Measurements from ENCODE around the gene FRMPD1.
A peak's percentile ranks its signal among the peaks of the same experiment; 100 is the strongest.
"Not testable (repeated sequence)": the region's sequence is repeated elsewhere in the genome, so short reads cannot be mapped to it uniquely, and the experiment has no call there.

FRMPD1 gene

GRCh38 chr9:37751704-37752103 is 101.0 kb downstream of the FRMPD1 start:
- not testable (repeated sequence) for H3K27me3 ChIP-seq (ENCODE audit: control insufficient read depth in 3 of 3, insufficient read depth in 3 of 3, low read depth in 1 of 3, low read length in 3 of 3); H2AK5ac ChIP-seq (ENCODE audit: low read depth, low read length); H3K14ac ChIP-seq (ENCODE audit: low read length); H3K9ac ChIP-seq (ENCODE audit: low read depth, low read length, poor library complexity); DNase-seq (ENCODE audit: low spot score); H3K18ac ChIP-seq (ENCODE audit: low read length); H2BK120ac ChIP-seq (ENCODE audit: low read depth, low read length); H2AFZ ChIP-seq (ENCODE audit: low read length); H3K23ac ChIP-seq (ENCODE audit: low read depth, low read length, poor library complexity); H3K4ac ChIP-seq (ENCODE audit: low read length); H3K36me3 ChIP-seq (replicated peaks in 1 of 2; ENCODE audit: control insufficient read depth in 2 of 2, insufficient read depth in 2 of 2, low read length in 2 of 2); H2BK12ac ChIP-seq (ENCODE audit: low read length); H3K79me1 ChIP-seq (ENCODE audit: low read depth, low read length); H4K91ac ChIP-seq (ENCODE audit: low read depth, low read length, poor library complexity); H4K8ac ChIP-seq (ENCODE audit: low read depth, low read length); H3K4me2 ChIP-seq (ENCODE audit: insufficient read depth, low read length, poor library complexity, severe bottlenecking); H3K4me3 ChIP-seq (ENCODE audit: low read length in 2 of 2); H2BK5ac ChIP-seq (ENCODE audit: low read length); H2BK15ac ChIP-seq (ENCODE audit: low read length); H3K27ac ChIP-seq (replicated peaks; ENCODE audit: low read length); H3K9me3 ChIP-seq (replicated peaks in 1 of 2; ENCODE audit: control insufficient read depth in 2 of 2, insufficient read depth in 1 of 2, low read depth in 1 of 2, low read length in 2 of 2); H3K4me1 ChIP-seq (ENCODE audit: control insufficient read depth in 2 of 2, insufficient read depth in 1 of 2, low read depth in 1 of 2, low read length in 2 of 2)
- WGBS, 2 donors (ENCODE audit: extremely low coverage in 2 of 2, insufficient read length in 2 of 2, insufficient replicate concordance in 1 of 2) = no CpG with 5 or more reads among the region's 30 CpGs

GRCh38 chr9:37752112-37752511 is 101.4 kb downstream of the FRMPD1 start:
- H3K4ac ChIP-seq (ENCODE audit: low read length); H3K4me2 ChIP-seq (ENCODE audit: insufficient read depth, low read length, poor library complexity, severe bottlenecking); H3K18ac ChIP-seq (ENCODE audit: low read length); H3K14ac ChIP-seq (ENCODE audit: low read length); H3K27ac ChIP-seq (replicated peaks; ENCODE audit: low read length); H2AK5ac ChIP-seq (ENCODE audit: low read depth, low read length); H2BK5ac ChIP-seq (ENCODE audit: low read length); DNase-seq (ENCODE audit: low spot score); H3K9me3 ChIP-seq (replicated peaks in 1 of 2; ENCODE audit: control insufficient read depth in 2 of 2, insufficient read depth in 1 of 2, low read depth in 1 of 2, low read length in 2 of 2); H3K4me3 ChIP-seq (ENCODE audit: low read length in 2 of 2); H4K8ac ChIP-seq (ENCODE audit: low read depth, low read length); H2BK120ac ChIP-seq (ENCODE audit: low read depth, low read length); H3K36me3 ChIP-seq (replicated peaks in 1 of 2; ENCODE audit: control insufficient read depth in 2 of 2, insufficient read depth in 2 of 2, low read length in 2 of 2); H3K79me1 ChIP-seq (ENCODE audit: low read depth, low read length); H2BK15ac ChIP-seq (ENCODE audit: low read length); H2BK12ac ChIP-seq (ENCODE audit: low read length); H2AFZ ChIP-seq (ENCODE audit: low read length); H3K4me1 ChIP-seq (ENCODE audit: control insufficient read depth in 2 of 2, insufficient read depth in 1 of 2, low read depth in 1 of 2, low read length in 2 of 2); H3K27me3 ChIP-seq (ENCODE audit: control insufficient read depth in 3 of 3, insufficient read depth in 3 of 3, low read depth in 1 of 3, low read length in 3 of 3); H3K23ac ChIP-seq (ENCODE audit: low read depth, low read length, poor library complexity); H4K91ac ChIP-seq (ENCODE audit: low read depth, low read length, poor library complexity); H3K9ac ChIP-seq (ENCODE audit: low read depth, low read length, poor library complexity): not testable (repeated sequence)
- no CpG with 5 or more reads among the region's 13 CpGs for WGBS, 2 donors (ENCODE audit: extremely low coverage in 2 of 2, insufficient read length in 2 of 2, insufficient replicate concordance in 1 of 2)

- peak overlapping the region; percentile 87 for H3K4me2 ChIP-seq (ENCODE audit: insufficient read depth, low read length, poor library complexity, severe bottlenecking)
- H3K4me1 ChIP-seq (ENCODE audit: control insufficient read depth in 2 of 2, insufficient read depth in 1 of 2, low read depth in 1 of 2, low read length in 2 of 2) = peaks cover 2 to 4% of the 10 kb centered on the region in 2 donors
- H3K18ac ChIP-seq (ENCODE audit: low read length) = no peak overlapping the region
- H2AFZ ChIP-seq (ENCODE audit: low read length) = peak overlapping the region; percentile 96
- H3K9ac ChIP-seq (ENCODE audit: low read depth, low read length, poor library complexity) = no peak overlapping the region
- H4K8ac ChIP-seq (ENCODE audit: low read depth, low read length) = peak overlapping the region; percentile 20
- no peak overlapping the region for H3K23ac ChIP-seq (ENCODE audit: low read depth, low read length, poor library complexity)
- WGBS, 2 donors (ENCODE audit: extremely low coverage in 2 of 2, insufficient read length in 2 of 2, insufficient replicate concordance in 1 of 2) = no CpG with 5 or more reads among the region's 29 CpGs
- H4K91ac ChIP-seq (ENCODE audit: low read depth, low read length, poor library complexity) = no peak overlapping the region
- H3K79me1 ChIP-seq (ENCODE audit: low read depth, low read length) = no peaks in the 10 kb centered on the region
- no peaks in the 10 kb centered on the region for H3K9me3 ChIP-seq (replicated peaks in 1 of 2; ENCODE audit: control insufficient read depth in 2 of 2, insufficient read depth in 1 of 2, low read depth in 1 of 2, low read length in 2 of 2)
- peak overlapping the region in 1 of 2 donors; percentile 91 for H3K4me3 ChIP-seq (ENCODE audit: low read length in 2 of 2)
- H2AK5ac ChIP-seq (ENCODE audit: low read depth, low read length) = no peak overlapping the region
- no peak overlapping the region for H3K4ac ChIP-seq (ENCODE audit: low read length)
- peaks cover 0 to 5% (median 0%) of the 10 kb centered on the region in 3 experiments for H3K27me3 ChIP-seq (ENCODE audit: control insufficient read depth in 3 of 3, insufficient read depth in 3 of 3, low read depth in 1 of 3, low read length in 3 of 3)
- no peaks in the 10 kb centered on the region for H3K36me3 ChIP-seq (replicated peaks in 1 of 2; ENCODE audit: control insufficient read depth in 2 of 2, insufficient read depth in 2 of 2, low read length in 2 of 2)
- H3K14ac ChIP-seq (ENCODE audit: low read length) = no peak overlapping the region
- no peak for DNase-seq (ENCODE audit: low spot score)
- H3K27ac ChIP-seq (replicated peaks; ENCODE audit: low read length) = no peak overlapping the region
- no peak overlapping the region for H2BK12ac ChIP-seq (ENCODE audit: low read length)
- no peak overlapping the region for H2BK15ac ChIP-seq (ENCODE audit: low read length)
- H2BK5ac ChIP-seq (ENCODE audit: low read length) = no peak overlapping the region
- H2BK120ac ChIP-seq (ENCODE audit: low read depth, low read length) = no peak overlapping the region
Measured at GRCh38 chr9:37752642-37753488, 102.1 kb downstream of the FRMPD1 start.

- H3K36me3 ChIP-seq (replicated peaks in 1 of 2; ENCODE audit: control insufficient read depth in 2 of 2, insufficient read depth in 2 of 2, low read length in 2 of 2) = no peaks in the 10 kb centered on the region
- no peak within 1 kb of the TSS for H3K27ac ChIP-seq (replicated peaks; ENCODE audit: low read length)
- H2AFZ ChIP-seq (ENCODE audit: low read length) = peak within 1 kb of the TSS; percentile 96
- H4K8ac ChIP-seq (ENCODE audit: low read depth, low read length) = peak within 1 kb of the TSS; percentile 20
- H2AK5ac ChIP-seq (ENCODE audit: low read depth, low read length) = no peak within 1 kb of the TSS
- H3K4me2 ChIP-seq (ENCODE audit: insufficient read depth, low read length, poor library complexity, severe bottlenecking) = peak within 1 kb of the TSS; percentile 87
- peak within 1 kb of the TSS; percentile 43 for H3K23ac ChIP-seq (ENCODE audit: low read depth, low read length, poor library complexity)
- H3K9me3 ChIP-seq (replicated peaks in 1 of 2; ENCODE audit: control insufficient read depth in 2 of 2, insufficient read depth in 1 of 2, low read depth in 1 of 2, low read length in 2 of 2) = no peaks in the 10 kb centered on the region
- peak; percentile 48 for DNase-seq (ENCODE audit: low spot score)
- H3K14ac ChIP-seq (ENCODE audit: low read length) = no peak within 1 kb of the TSS
- H3K9ac ChIP-seq (ENCODE audit: low read depth, low read length, poor library complexity) = peak within 1 kb of the TSS; percentile 90
- H3K4me3 ChIP-seq (ENCODE audit: low read length in 2 of 2) = peak within 1 kb of the TSS; percentile 83 to 91
- no peak within 1 kb of the TSS for H4K91ac ChIP-seq (ENCODE audit: low read depth, low read length, poor library complexity)
- WGBS, 2 donors (ENCODE audit: extremely low coverage in 2 of 2, insufficient read length in 2 of 2, insufficient replicate concordance in 1 of 2) = no CpG with 5 or more reads among the region's 40 CpGs
- peaks cover 2 to 4% of the 10 kb centered on the region in 2 donors for H3K4me1 ChIP-seq (ENCODE audit: control insufficient read depth in 2 of 2, insufficient read depth in 1 of 2, low read depth in 1 of 2, low read length in 2 of 2)
- H2BK5ac ChIP-seq (ENCODE audit: low read length) = no peak within 1 kb of the TSS
- peaks cover 0 to 5% (median 0%) of the 10 kb centered on the region in 3 experiments for H3K27me3 ChIP-seq (ENCODE audit: control insufficient read depth in 3 of 3, insufficient read depth in 3 of 3, low read depth in 1 of 3, low read length in 3 of 3)
- H3K18ac ChIP-seq (ENCODE audit: low read length) = peak within 1 kb of the TSS; percentile 73
- H3K79me1 ChIP-seq (ENCODE audit: low read depth, low read length) = no peaks in the 10 kb centered on the region
- no peak within 1 kb of the TSS for H2BK120ac ChIP-seq (ENCODE audit: low read depth, low read length)
- H2BK15ac ChIP-seq (ENCODE audit: low read length) = no peak within 1 kb of the TSS
- no peak within 1 kb of the TSS for H3K4ac ChIP-seq (ENCODE audit: low read length)
- no peak within 1 kb of the TSS for H2BK12ac ChIP-seq (ENCODE audit: low read length)
Measured at GRCh38 chr9:37753489-37754190, 102.9 kb downstream of the FRMPD1 start, which contains the start of gene TRMT10B. TRMT10B (plus strand) TSS chr9:37753805; CDS start chr9:37761932, 8,127 bp downstream.

Data from neuronal stem cell (in vitro differentiated cells).